Thoracic aorta endothelial cell (primary cell): ENCODE measurements around the gene KCND2. TPM values are rescaled to one million over a fixed set of nuclear protein-coding genes. Genes with fewer than 3 reads are reported as not detected.

Source experiments
- small RNA-seq: library from RNA; depleted of rRNA; stranded (forward); fragments of <200 nt; gene quantifications from one replicate; pipeline ENCODE3, GENCODE V24; 2012
- total RNA-seq: library from RNA; depleted of rRNA; stranded (reverse); fragments of >200 nt; gene quantifications from 2 replicates; pipeline ENCODE4 v1.2.3, GENCODE V29; 2012

Gene KCND2
- not detected in 2 replicates for total RNA-seq

GRCh38 chr7:120272701-120273475, at the start of gene KCND2:
KCND2 (plus strand) TSS chr7:120273175.

Small RNAs within 50 kb of the gene (small RNA-seq; reads per million reads assigned to genes)
- gene RNU6-581P: not detected
